SK-N-SH (cell line): ENCODE data around the gene VIL1. TPM values are rescaled to one million over a fixed set of nuclear protein-coding genes. Genes with fewer than 3 reads are reported as not detected.

Experiments used
- CTCF ChIA-PET: fragments of 300-600, 350-600 bp; formaldehyde crosslinking; extraction: SDS; loops from one replicate; lab custom pipeline; 2021; lab: Yijun Ruan, JAX
- POLR2A ChIA-PET: fragments of 350-600 bp; sonication (Branson Sonifier 250); formaldehyde crosslinking; extraction: SDS; loops from one replicate; lab custom pipeline; 2020; ENCODE audit warnings: antibody characterized with exemption, inconsistent platforms; lab: Yijun Ruan, JAX
- DNase-seq: peaks from one replicate; pipeline ENCODE4 v3.0.0; 2012
- H2AFZ ChIP-seq: fragments of 200-600 bp; sonication (generic); 2 replicates; pipeline ENCODE4 v1.8.1; 2016; ENCODE audit warnings: antibody characterized with exemption, mild to moderate bottlenecking, low read depth
- H3F3A ChIP-seq: fragments of 200-600 bp; sonication (generic); replicated peaks from 2 replicates; pipeline ENCODE3; 2016; ENCODE audit warnings: antibody characterized with exemption, mild to moderate bottlenecking; ENCODE audit not compliant: insufficient read depth
- H3K27ac ChIP-seq, 2 experiments: fragments of 200-500 bp in 1 of 2; fragments of 200-600 bp in 1 of 2; sonication (Bioruptor generic) in 1 of 2; sonication (generic), shearing (Covaris generic) in 1 of 2; 2 replicates each; pipeline versions ENCODE4 v1.5.1 to v1.6.1; 2014 to 2016; ENCODE audit warnings: low read depth in 2 of 2, inconsistent platforms in 1 of 2, low read length in 1 of 2, mild to moderate bottlenecking in 1 of 2, mixed read lengths in 1 of 2
- H3K27me3 ChIP-seq: fragments of 200-600 bp; sonication (generic), shearing (Covaris generic); 2 replicates; pipeline ENCODE4 v1.6.1; 2016; ENCODE audit warnings: mixed run types; ENCODE audit not compliant: insufficient read depth
- H3K36me3 ChIP-seq, 2 experiments: fragments of 200-500 bp in 1 of 2; fragments of 200-600 bp in 1 of 2; sonication (Bioruptor generic) in 1 of 2; sonication (generic) in 1 of 2; replicated peaks in 1 of 2; 2 replicates each; pipeline versions ENCODE3 to v1.5.1; 2014 to 2016; ENCODE audit warnings: low read length in 1 of 2, mild to moderate bottlenecking in 1 of 2; ENCODE audit not compliant: insufficient read depth in 2 of 2, control insufficient read depth in 1 of 2
- H3K4me1 ChIP-seq, 2 experiments: fragments of 200-500 bp in 1 of 2; fragments of 200-600 bp in 1 of 2; sonication (Bioruptor generic) in 1 of 2; sonication (generic), shearing (Covaris generic) in 1 of 2; 2 replicates each; pipeline versions ENCODE4 v1.5.1 to v1.6.1; 2014 to 2016; ENCODE audit warnings: low read depth in 1 of 2, low read length in 1 of 2, mixed run types in 1 of 2; ENCODE audit not compliant: insufficient read depth in 2 of 2, control insufficient read depth in 1 of 2
- H3K4me2 ChIP-seq: fragments of 200-600 bp; sonication (generic), shearing (Covaris generic); 2 replicates; pipeline ENCODE4 v1.6.1; 2017; ENCODE audit warnings: mixed run types
- H3K4me3 ChIP-seq, 2 experiments: fragments of 200-500 bp in 1 of 2; fragments of 200-600 bp in 1 of 2; sonication (Bioruptor generic) in 1 of 2; sonication (generic), shearing (Covaris generic) in 1 of 2; 2 replicates each; pipeline versions ENCODE4 v1.5.1 to v1.8.1; 2014 to 2016; ENCODE audit warnings: low read depth in 2 of 2, inconsistent platforms in 1 of 2, low read length in 1 of 2, mild to moderate bottlenecking in 1 of 2, mixed read lengths in 1 of 2, moderate library complexity in 1 of 2
- H3K79me2 ChIP-seq: fragments of 200-600 bp; sonication (generic); 2 replicates; pipeline ENCODE4 v1.8.1; 2017; ENCODE audit warnings: mild to moderate bottlenecking; ENCODE audit not compliant: insufficient read depth
- H3K9ac ChIP-seq: fragments of 200-600 bp; sonication (generic); 2 replicates; pipeline ENCODE4 v1.6.1; 2017; ENCODE audit warnings: mixed run types
- H3K9me2 ChIP-seq: fragments of 200-600 bp; sonication (generic); 2 replicates; pipeline ENCODE4 v1.6.1; 2017; ENCODE audit warnings: mixed run types
- H3K9me3 ChIP-seq: fragments of 200-600 bp; sonication (generic); 2 replicates; pipeline ENCODE4 v1.6.1; 2017; ENCODE audit warnings: mixed run types, mild to moderate bottlenecking, moderate library complexity
- H4K20me1 ChIP-seq: fragments of 200-600 bp; sonication (generic); 2 replicates; pipeline ENCODE4 v1.6.1; 2017; ENCODE audit warnings: mild to moderate bottlenecking, mixed run types; ENCODE audit not compliant: insufficient read depth
- ELF1 ChIP-seq: IDR thresholded peaks from 2 replicates; pipeline ENCODE4 v1.4.0; 2012
- FOXJ3 ChIP-seq: sonication (generic); formaldehyde crosslinking; IDR thresholded peaks from 2 replicates; pipeline ENCODE4 v1.5.1; 2020; ENCODE audit warnings: mild to moderate bottlenecking, missing genetic modification reagents
- FOXM1 ChIP-seq: IDR thresholded peaks from 2 replicates; pipeline ENCODE4 v1.4.0; 2012; ENCODE audit warnings: low read depth, mild to moderate bottlenecking
- GABPA ChIP-seq: IDR thresholded peaks from 2 replicates; pipeline ENCODE4 v1.4.0; 2012; ENCODE audit warnings: low read depth, mild to moderate bottlenecking
- IRF3 ChIP-seq: fragments of 150-350 bp; IDR thresholded peaks from 2 replicates; pipeline ENCODE4 v1.6.1; 2016; ENCODE audit warnings: mild to moderate bottlenecking, low read depth, low read length
- REST ChIP-seq: IDR thresholded peaks from 2 replicates; pipeline ENCODE4 v1.6.1; 2012; ENCODE audit warnings: mild to moderate bottlenecking, low read depth, low read length, moderate library complexity
- RFX5 ChIP-seq: IDR thresholded peaks from 2 replicates; pipeline ENCODE4 v1.6.1; 2012; ENCODE audit warnings: mild to moderate bottlenecking, improper control_type of control experiment, low read length
- RXRA ChIP-seq: IDR thresholded peaks from 2 replicates; pipeline ENCODE4 v1.4.0; 2012; ENCODE audit warnings: low read depth, mild to moderate bottlenecking, borderline replicate concordance
- TAF1 ChIP-seq: IDR thresholded peaks from 2 replicates; pipeline ENCODE4 v1.6.1; 2012; ENCODE audit warnings: low read depth, mild to moderate bottlenecking, low read length, moderate library complexity, borderline replicate concordance
- USF2 ChIP-seq: fragments of 150-350 bp; IDR thresholded peaks from 2 replicates; pipeline ENCODE4 v1.6.1; 2017; ENCODE audit warnings: antibody characterized with exemption, low read length, low read depth, borderline replicate concordance
- ZBTB33 ChIP-seq: IDR thresholded peaks from 2 replicates; pipeline ENCODE4 v1.4.0; 2012; ENCODE audit warnings: low read depth, borderline replicate concordance
- WGBS: methylation state at CpG from one replicate; pipeline ENCODE4 v1.1.6; 2017; ENCODE audit warnings: low lambda C conversion rate; 5-methylcytosine and 5-hydroxymethylcytosine counted together
- polyA plus RNA-seq, 3 experiments: library from polyadenylated mRNA; depleted of rRNA; stranded (reverse); fragments of >200 nt; gene quantifications; 2 replicates each; pipeline ENCODE4 v1.2.3, GENCODE V29; 2012

The VIL1 gene
- polyA plus RNA-seq, 1 of the 3 experiments (the other 2 are of a cell fraction) = under 0.01 TPM

DNA sequence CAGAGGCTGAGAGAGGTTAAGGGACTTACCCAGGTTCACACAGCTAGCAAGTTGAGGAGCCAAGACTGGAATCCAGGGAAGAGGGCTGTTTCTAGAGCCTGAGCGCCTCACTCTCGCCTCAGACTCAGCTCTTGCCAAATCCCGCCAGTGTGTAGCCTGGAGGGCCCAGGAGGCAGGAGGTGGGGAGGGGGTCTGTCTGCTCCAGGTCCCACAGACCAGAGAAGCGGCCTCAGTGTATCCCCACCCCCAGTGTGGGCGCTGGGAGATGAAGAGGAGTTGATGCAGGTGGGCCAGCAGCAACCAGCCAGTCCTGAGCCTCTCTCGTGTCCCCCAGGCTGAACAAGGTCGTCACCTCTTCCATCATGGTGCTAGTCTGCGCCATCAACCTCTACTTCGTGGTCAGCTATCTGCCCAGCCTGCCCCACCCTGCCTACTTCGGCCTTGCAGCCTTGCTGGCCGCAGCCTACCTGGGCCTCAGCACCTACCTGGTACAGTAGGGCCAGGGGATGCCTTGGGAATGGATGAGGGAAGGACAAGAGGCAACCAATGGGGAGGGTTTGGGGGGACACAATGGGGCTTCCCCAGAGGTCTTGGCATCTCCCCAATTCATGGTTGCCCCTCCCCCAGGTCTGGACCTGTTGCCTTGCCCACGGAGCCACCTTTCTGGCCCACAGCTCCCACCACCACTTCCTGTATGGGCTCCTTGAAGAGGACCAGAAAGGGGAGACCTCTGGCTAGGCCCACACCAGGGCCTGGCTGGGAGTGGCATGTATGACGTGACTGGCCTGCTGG, 24.4 kb upstream of the VIL1 start:
- Histone ChIP-seq H2AFZ (no peak overlapping the region), H3K4me3 (no peak overlapping the region), H4K20me1 (no peaks in the 10 kb centered on the region), H3K27ac (no peak overlapping the region), H3K9me3 (no peaks in the 10 kb centered on the region), H3K36me3 (no peaks in the 10 kb centered on the region), H3K9me2 (no peaks in the 10 kb centered on the region), H3K27me3 (no peaks in the 10 kb centered on the region), H3K4me2 (no peak overlapping the region), H3K4me1 (peaks cover 15 to 24% of the 10 kb centered on the region in 2 experiments; a peak in 3 of 4 replicates), H3K9ac (no peak overlapping the region), H3F3A (peaks cover 17% of the 10 kb centered on the region), H3K79me2 (peaks cover 12% of the 10 kb centered on the region; the same call in 1 of the 2 replicates)
- ChIA-PET CTCF (interaction anchor here (0.8 to 5.3 kb wide), 13 partner anchors 10 to 222 kb away, joined by 3 to 31 read pairs (median 4); partner anchors contain the start of gene CATIP), POLR2A (no interaction called here)
- WGBS = 91% methylated on average over 9 of the region's 13 CpGs
- TF ChIP-seq USF2 = no peak
- TF ChIP-seq ELF1 = no peak
- no peak for TF ChIP-seq GABPA
- TF ChIP-seq TAF1 = no peak
- TF ChIP-seq REST = no peak
- no peak for TF ChIP-seq IRF3
- no peak for TF ChIP-seq FOXJ3 (CRISPR knock-in tag)
- no peak for TF ChIP-seq ZBTB33
- TF ChIP-seq RXRA = no peak
- TF ChIP-seq FOXM1 = no peak
- TF ChIP-seq RFX5 = no peak
- peak; percentile 16 for DNase-seq
